ENCODE data around the gene DPH3. TPM values are rescaled to one million over a fixed set of nuclear protein-coding genes. Genes with fewer than 3 reads are reported as not detected.

Gene DPH3
- total RNA-seq, 1 experiment from 2014 or later = 27.8 TPM

- no peaks in the 10 kb centered on the region; the same call in 1 of the 2 replicates for H3K27me3 Mint-ChIP-seq (ENCODE audit: low read depth)
- no peak overlapping the region for H3K27ac Mint-ChIP-seq
- DNase-seq (ENCODE audit: low spot score) (no peak), ATAC-seq (no peak)
- no peak for TF ChIP-seq ERG (CRISPR knock-in tag; IDR thresholded peaks at IDR 0.05)
- no peak for TF ChIP-seq FOXP1 (CRISPR knock-in tag; IDR thresholded peaks at IDR 0.05; ENCODE audit: borderline replicate concordance)
- TF ChIP-seq ZNF219 (CRISPR knock-in tag; IDR thresholded peaks at IDR 0.05; ENCODE audit: borderline replicate concordance) = no peak
- TF ChIP-seq FOXJ3 (CRISPR knock-in tag; IDR thresholded peaks at IDR 0.05; ENCODE audit: borderline replicate concordance) = no peak
- TF ChIP-seq, protein P1, sequence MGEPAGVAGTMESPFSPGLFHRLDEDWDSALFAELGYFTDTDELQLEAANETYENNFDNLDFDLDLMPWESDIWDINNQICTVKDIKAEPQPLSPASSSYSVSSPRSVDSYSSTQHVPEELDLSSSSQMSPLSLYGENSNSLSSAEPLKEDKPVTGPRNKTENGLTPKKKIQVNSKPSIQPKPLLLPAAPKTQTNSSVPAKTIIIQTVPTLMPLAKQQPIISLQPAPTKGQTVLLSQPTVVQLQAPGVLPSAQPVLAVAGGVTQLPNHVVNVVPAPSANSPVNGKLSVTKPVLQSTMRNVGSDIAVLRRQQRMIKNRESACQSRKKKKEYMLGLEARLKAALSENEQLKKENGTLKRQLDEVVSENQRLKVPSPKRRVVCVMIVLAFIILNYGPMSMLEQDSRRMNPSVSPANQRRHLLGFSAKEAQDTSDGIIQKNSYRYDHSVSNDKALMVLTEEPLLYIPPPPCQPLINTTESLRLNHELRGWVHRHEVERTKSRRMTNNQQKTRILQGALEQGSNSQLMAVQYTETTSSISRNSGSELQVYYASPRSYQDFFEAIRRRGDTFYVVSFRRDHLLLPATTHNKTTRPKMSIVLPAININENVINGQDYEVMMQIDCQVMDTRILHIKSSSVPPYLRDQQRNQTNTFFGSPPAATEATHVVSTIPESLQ (CRISPR knock-in tag; IDR thresholded peaks at IDR 0.05) = no peak
- TF ChIP-seq IRF2 (CRISPR knock-in tag; IDR thresholded peaks at IDR 0.05; ENCODE audit: borderline replicate concordance, low read depth) = no peak
- TF ChIP-seq ZNF532 (CRISPR knock-in tag; IDR thresholded peaks at IDR 0.05; ENCODE audit: borderline replicate concordance) = no peak
- TF ChIP-seq, protein P2, sequence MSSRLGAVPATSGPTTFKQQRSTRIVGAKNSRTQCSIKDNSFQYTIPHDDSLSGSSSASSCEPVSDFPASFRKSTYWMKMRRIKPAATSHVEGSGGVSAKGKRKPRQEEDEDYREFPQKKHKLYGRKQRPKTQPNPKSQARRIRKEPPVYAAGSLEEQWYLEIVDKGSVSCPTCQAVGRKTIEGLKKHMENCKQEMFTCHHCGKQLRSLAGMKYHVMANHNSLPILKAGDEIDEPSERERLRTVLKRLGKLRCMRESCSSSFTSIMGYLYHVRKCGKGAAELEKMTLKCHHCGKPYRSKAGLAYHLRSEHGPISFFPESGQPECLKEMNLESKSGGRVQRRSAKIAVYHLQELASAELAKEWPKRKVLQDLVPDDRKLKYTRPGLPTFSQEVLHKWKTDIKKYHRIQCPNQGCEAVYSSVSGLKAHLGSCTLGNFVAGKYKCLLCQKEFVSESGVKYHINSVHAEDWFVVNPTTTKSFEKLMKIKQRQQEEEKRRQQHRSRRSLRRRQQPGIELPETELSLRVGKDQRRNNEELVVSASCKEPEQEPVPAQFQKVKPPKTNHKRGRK (CRISPR knock-in tag; IDR thresholded peaks at IDR 0.05; ENCODE audit: borderline replicate concordance) = no peak
- no peak for TF ChIP-seq ZNF317 (CRISPR knock-in tag; IDR thresholded peaks at IDR 0.05; ENCODE audit: borderline replicate concordance, low read depth)
- TF ChIP-seq JUN (CRISPR knock-in tag; IDR thresholded peaks at IDR 0.05) = no peak
- no peak for TF ChIP-seq TP53 (CRISPR knock-in tag; IDR thresholded peaks at IDR 0.05)
- H3K4me3 Mint-ChIP-seq = no peak overlapping the region
- ChIA-PET POLR2A (interaction anchor here (0.6 kb wide), 2 partner anchors 16 to 267 kb away, joined by 4 to 9 read pairs; no protein-coding TSS in a partner anchor), CTCF (no interaction called here)
- no peaks in the 10 kb centered on the region for H3K9me3 Mint-ChIP-seq
- peaks cover 35% of the 10 kb centered on the region for H3K4me1 Mint-ChIP-seq
- H3K36me3 Mint-ChIP-seq = no peaks in the 10 kb centered on the region
Observed at GRCh38 chr3:16252243-16252978, 12.3 kb downstream of the DPH3 start.

GRCh38 chr3:16251316-16252085 lies 13.2 kb downstream of the DPH3 start:
- Mint-ChIP-seq H3K27me3 (ENCODE audit: low read depth) (no peaks in the 10 kb centered on the region; the same call in 1 of the 2 replicates), H3K4me3 (no peak overlapping the region), H3K36me3 (no peaks in the 10 kb centered on the region), H3K9me3 (no peaks in the 10 kb centered on the region), H3K27ac (no peak overlapping the region; the same call in 1 of the 2 replicates), H3K4me1 (peaks cover 27% of the 10 kb centered on the region)
- ChIA-PET CTCF (interaction anchor here (0.6 kb wide), 1 partner anchor 16 kb away, joined by 3 read pairs; no protein-coding TSS in a partner anchor), POLR2A (interaction anchor here (0.6 to 1.0 kb wide), 2 partner anchors 13 to 17 kb away, joined by 4 to 9 read pairs; partner anchors contain the start of genes DPH3 and OXNAD1)
- ATAC-seq (peak; percentile 10; the same call in 1 of the 2 replicates), DNase-seq (ENCODE audit: low spot score) (no peak)
- no peak for TF ChIP-seq RORB (CRISPR knock-in tag; IDR thresholded peaks at IDR 0.05)
- TF ChIP-seq, protein P3, sequence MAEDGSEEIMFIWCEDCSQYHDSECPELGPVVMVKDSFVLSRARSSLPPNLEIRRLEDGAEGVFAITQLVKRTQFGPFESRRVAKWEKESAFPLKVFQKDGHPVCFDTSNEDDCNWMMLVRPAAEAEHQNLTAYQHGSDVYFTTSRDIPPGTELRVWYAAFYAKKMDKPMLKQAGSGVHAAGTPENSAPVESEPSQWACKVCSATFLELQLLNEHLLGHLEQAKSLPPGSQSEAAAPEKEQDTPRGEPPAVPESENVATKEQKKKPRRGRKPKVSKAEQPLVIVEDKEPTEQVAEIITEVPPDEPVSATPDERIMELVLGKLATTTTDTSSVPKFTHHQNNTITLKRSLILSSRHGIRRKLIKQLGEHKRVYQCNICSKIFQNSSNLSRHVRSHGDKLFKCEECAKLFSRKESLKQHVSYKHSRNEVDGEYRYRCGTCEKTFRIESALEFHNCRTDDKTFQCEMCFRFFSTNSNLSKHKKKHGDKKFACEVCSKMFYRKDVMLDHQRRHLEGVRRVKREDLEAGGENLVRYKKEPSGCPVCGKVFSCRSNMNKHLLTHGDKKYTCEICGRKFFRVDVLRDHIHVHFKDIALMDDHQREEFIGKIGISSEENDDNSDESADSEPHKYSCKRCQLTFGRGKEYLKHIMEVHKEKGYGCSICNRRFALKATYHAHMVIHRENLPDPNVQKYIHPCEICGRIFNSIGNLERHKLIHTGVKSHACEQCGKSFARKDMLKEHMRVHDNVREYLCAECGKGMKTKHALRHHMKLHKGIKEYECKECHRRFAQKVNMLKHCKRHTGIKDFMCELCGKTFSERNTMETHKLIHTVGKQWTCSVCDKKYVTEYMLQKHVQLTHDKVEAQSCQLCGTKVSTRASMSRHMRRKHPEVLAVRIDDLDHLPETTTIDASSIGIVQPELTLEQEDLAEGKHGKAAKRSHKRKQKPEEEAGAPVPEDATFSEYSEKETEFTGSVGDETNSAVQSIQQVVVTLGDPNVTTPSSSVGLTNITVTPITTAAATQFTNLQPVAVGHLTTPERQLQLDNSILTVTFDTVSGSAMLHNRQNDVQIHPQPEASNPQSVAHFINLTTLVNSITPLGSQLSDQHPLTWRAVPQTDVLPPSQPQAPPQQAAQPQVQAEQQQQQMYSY (CRISPR knock-in tag; IDR thresholded peaks at IDR 0.05) = no peak
- no peak for TF ChIP-seq ZNF281 (CRISPR knock-in tag; IDR thresholded peaks at IDR 0.05)
